Natural killer cell (primary cell): ENCODE measurements around the gene SLC16A10. TPM values are rescaled to one million over a fixed set of nuclear protein-coding genes. Genes with fewer than 3 reads are reported as not detected.
"Not testable (repeated sequence)": the region's sequence is repeated elsewhere in the genome, so short reads cannot be mapped to it uniquely, and the experiment has no call there.

Source experiments
- ATAC-seq, 3 donors: fragments of 150-1000 bp in 2 of 3; fragments of 200-7000 bp in 1 of 3; cut with Tn5 transposase; 1 replicate in 1 of 3; 2 replicates in 2 of 3; pipeline ENCODE4 v1.10.0; 2021; ENCODE audit warnings: mild to moderate bottlenecking in 2 of 3, moderate library complexity in 2 of 3
- DNase-seq, 2 donors: peaks; one replicate each; pipeline versions ENCODE4 v3.0.0 to v3.0.0-alpha.2; 2013 to 2021; ENCODE audit warnings: mixed read lengths in 1 of 2
- H3K27ac ChIP-seq: one replicate; pipeline ENCODE4 v1.5.1; 2013; ENCODE audit warnings: mild to moderate bottlenecking, low read length
- H3K27me3 ChIP-seq: one replicate; pipeline ENCODE4 v1.6.1; 2013; ENCODE audit warnings: low read length; ENCODE audit not compliant: control insufficient read depth, insufficient read depth
- H3K36me3 ChIP-seq: one replicate; pipeline ENCODE4 v1.6.1; 2013; ENCODE audit warnings: low read length; ENCODE audit not compliant: control insufficient read depth, insufficient read depth
- H3K4me1 ChIP-seq: one replicate; pipeline ENCODE4 v1.6.1; 2013; ENCODE audit warnings: low read length; ENCODE audit not compliant: control insufficient read depth, insufficient read depth
- H3K4me3 ChIP-seq: one replicate; pipeline ENCODE4 v1.5.1; 2013; ENCODE audit warnings: low read length
- H3K9me3 ChIP-seq: one replicate; pipeline ENCODE4 v1.6.1; 2013; ENCODE audit warnings: low read length; ENCODE audit not compliant: control insufficient read depth, insufficient read depth
- H3K27ac Mint-ChIP-seq, 2 donors: one replicate each; pipeline ENCODE4 v1.8.0; 2022; ENCODE audit warnings: mild to moderate bottlenecking in 2 of 2, mixed read lengths in 2 of 2, moderate library complexity in 1 of 2
- H3K27me3 Mint-ChIP-seq, 2 donors: one replicate each; pipeline ENCODE4 v1.8.0; 2022; ENCODE audit warnings: low read depth in 2 of 2, mixed read lengths in 2 of 2
- H3K36me3 Mint-ChIP-seq: one replicate; pipeline ENCODE4 v1.8.0; 2022; ENCODE audit warnings: mixed read lengths
- H3K4me1 Mint-ChIP-seq, 2 donors: one replicate each; pipeline ENCODE4 v1.8.0; 2022; ENCODE audit warnings: mixed read lengths in 2 of 2
- H3K4me3 Mint-ChIP-seq: one replicate; pipeline ENCODE4 v1.8.0; 2022; ENCODE audit warnings: mild to moderate bottlenecking, moderate library complexity, mixed read lengths
- H3K9me3 Mint-ChIP-seq, 2 donors: one replicate each; pipeline ENCODE4 v1.8.0; 2022; ENCODE audit warnings: mixed read lengths in 2 of 2
- WGBS: methylation state at CpG from one replicate; pipeline ENCODE4 v1.1.7; 2013; ENCODE audit warnings: missing lambda C conversion rate; ENCODE audit not compliant: insufficient coverage; 5-methylcytosine and 5-hydroxymethylcytosine counted together
- intact Hi-C: fragments of 100-400 bp; cut with micrococcal nuclease; formaldehyde crosslinking; loops from one replicate; pipeline ENCODE4 v1.14.2; 2022
- total RNA-seq, 4 donors: library from RNA; stranded (reverse); fragments of 120-200 nt in 1 of 4; gene quantifications; one replicate each; pipeline versions ENCODE4 v1.2.3 to v1.2.4, GENCODE V29; 2013 to 2022
- TF ChIP-seq, protein P1 (sequence below): fragments of 200-600 bp; IDR thresholded peaks from one replicate; pipeline ENCODE4 v1.8.0; 2022; ENCODE audit warnings: antibody characterized with exemption

Gene SLC16A10
- total RNA-seq, 3 donors from 2014 or later (not counting 1 experiment from before 2014, with no cell fraction given) = 0.05 to 0.53 (median 0.18) TPM

DNA sequence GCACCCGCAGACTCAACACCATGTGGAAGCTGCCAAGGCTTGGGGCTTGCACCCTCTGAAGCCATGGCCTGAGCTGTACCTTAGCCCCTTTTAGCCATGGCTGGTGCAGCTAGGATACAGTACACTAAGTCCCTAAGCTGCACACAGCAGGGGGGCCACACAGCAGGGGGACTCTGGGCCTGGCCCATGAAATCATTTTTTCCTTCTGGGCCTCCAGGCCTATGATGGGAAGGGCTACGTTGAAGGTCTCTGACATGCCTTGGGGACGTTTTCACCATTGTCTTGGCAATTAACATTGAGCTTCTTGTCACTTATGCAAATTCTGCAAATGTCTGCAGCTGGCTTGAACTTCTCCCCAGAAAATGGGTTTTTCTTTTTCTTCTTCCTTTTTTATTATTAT lies 103.3 kb downstream of the SLC16A10 start:
- ATAC-seq (no peak), DNase-seq (no peak)
- Histone ChIP-seq H3K9me3 (no peaks in the 10 kb centered on the region), H3K4me1 (no peaks in the 10 kb centered on the region), H3K27ac (no peak overlapping the region), H3K27me3 (no peaks in the 10 kb centered on the region), H3K4me3 (no peak overlapping the region), H3K36me3 (no peaks in the 10 kb centered on the region)
- Mint-ChIP-seq H3K9me3 (peaks cover 0 to 2% of the 10 kb centered on the region in 2 donors), H3K4me3 (no peak overlapping the region), H3K4me1 (no peaks in the 10 kb centered on the region), H3K27ac (no peak overlapping the region), H3K36me3 (no peaks in the 10 kb centered on the region), H3K27me3 (no peaks in the 10 kb centered on the region)
- intact Hi-C loops = no loop called here
- TF ChIP-seq, protein P1, sequence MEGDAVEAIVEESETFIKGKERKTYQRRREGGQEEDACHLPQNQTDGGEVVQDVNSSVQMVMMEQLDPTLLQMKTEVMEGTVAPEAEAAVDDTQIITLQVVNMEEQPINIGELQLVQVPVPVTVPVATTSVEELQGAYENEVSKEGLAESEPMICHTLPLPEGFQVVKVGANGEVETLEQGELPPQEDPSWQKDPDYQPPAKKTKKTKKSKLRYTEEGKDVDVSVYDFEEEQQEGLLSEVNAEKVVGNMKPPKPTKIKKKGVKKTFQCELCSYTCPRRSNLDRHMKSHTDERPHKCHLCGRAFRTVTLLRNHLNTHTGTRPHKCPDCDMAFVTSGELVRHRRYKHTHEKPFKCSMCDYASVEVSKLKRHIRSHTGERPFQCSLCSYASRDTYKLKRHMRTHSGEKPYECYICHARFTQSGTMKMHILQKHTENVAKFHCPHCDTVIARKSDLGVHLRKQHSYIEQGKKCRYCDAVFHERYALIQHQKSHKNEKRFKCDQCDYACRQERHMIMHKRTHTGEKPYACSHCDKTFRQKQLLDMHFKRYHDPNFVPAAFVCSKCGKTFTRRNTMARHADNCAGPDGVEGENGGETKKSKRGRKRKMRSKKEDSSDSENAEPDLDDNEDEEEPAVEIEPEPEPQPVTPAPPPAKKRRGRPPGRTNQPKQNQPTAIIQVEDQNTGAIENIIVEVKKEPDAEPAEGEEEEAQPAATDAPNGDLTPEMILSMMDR = no peak
- WGBS = 100% methylated on average over 3 of the region's 3 CpGs

DNA sequence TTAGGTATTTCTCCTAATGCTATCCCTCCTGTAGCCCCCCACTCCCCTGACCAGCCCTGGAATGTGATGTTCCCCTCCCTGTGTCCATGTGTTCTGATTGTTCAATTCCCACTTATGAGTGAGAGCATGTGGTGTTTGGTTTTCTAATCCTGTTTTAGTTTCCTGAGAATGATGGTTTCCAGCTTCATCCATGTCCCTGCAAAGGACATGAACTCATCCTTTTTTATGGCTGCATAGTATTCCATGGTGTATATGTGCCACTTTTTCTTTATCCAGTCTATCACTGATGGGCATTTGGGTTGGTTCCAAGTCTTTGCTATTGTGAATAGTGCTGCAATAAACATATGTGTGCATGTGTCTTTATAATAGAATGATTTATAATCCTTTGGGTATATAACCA lies 103.8 kb downstream of the SLC16A10 start:
- H3K27ac ChIP-seq, H3K27me3 Mint-ChIP-seq, H3K36me3 ChIP-seq, ATAC-seq, H3K4me3 ChIP-seq, H3K4me1 ChIP-seq, H3K4me3 Mint-ChIP-seq, intact Hi-C loops, H3K27me3 ChIP-seq, H3K27ac Mint-ChIP-seq, DNase-seq, H3K9me3 Mint-ChIP-seq, H3K36me3 Mint-ChIP-seq, H3K9me3 ChIP-seq, H3K4me1 Mint-ChIP-seq: not testable (repeated sequence)

DNA sequence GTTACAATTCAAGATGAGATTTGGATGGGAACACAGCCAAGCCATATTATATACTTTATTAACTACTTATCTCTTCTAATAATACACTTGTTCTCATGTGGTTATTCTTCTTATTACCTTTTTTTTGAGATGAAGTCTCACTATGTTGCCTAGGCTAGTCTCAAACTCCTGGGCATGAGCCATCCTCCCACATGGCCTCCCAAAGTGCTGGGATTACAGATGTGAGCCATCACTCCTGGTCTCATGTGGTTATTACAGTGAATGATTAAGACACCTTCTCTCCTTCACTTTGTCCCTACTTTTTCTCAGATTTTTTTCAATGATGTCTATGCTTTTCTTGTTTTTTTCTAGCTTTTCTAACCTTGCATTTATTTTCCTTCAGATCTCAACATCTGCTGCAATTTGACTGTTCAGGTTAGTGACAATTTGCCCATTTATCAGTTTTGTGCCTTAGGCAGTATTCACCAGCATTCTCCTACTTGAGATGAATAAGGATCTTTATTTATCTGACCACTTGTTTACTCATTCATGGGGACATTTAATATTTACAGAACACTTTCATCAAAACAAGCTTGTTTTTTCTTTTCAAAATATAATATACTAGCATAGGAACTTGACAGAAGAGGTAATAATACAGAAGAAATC lies 105.7 kb downstream of the SLC16A10 start:
- H3K4me1 ChIP-seq = no peaks in the 10 kb centered on the region
- H3K27me3 ChIP-seq = no peaks in the 10 kb centered on the region
- no peak overlapping the region for H3K27ac ChIP-seq
- no peaks in the 10 kb centered on the region for H3K9me3 ChIP-seq
- H3K36me3 Mint-ChIP-seq = no peaks in the 10 kb centered on the region
- H3K27ac Mint-ChIP-seq = no peak overlapping the region
- H3K4me3 Mint-ChIP-seq = no peak overlapping the region
- intact Hi-C loops = no loop called here
- H3K9me3 Mint-ChIP-seq = peaks cover 0 to 2% of the 10 kb centered on the region in 2 donors
- ATAC-seq (no peak), DNase-seq (no peak)
- no peaks in the 10 kb centered on the region for H3K36me3 ChIP-seq
- no peaks in the 10 kb centered on the region for H3K4me1 Mint-ChIP-seq
- TF ChIP-seq, protein P1 = no peak
- no peak overlapping the region for H3K4me3 ChIP-seq
- H3K27me3 Mint-ChIP-seq = no peaks in the 10 kb centered on the region

DNA sequence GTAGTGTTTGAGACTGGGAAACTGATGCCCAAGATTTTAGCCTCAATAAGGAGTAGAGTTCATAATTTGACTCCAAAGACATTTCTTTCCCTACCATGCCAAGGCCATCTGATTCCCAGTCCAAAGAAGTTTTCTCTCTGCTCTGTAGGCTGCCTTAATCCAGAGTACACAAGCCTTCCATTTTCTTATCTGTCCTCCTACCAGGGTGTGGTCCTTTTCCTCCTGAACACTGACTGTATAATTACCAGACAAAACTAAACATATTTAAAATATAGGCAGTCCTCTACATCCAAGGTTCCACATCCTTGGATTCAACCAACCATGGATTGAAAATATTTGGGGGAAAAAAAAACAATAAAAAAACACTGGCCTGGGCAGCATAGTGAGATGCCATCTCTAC lies 108.4 kb downstream of the SLC16A10 start:
- intact Hi-C loops = no loop called here
- H3K4me1 ChIP-seq = no peaks in the 10 kb centered on the region
- no peak overlapping the region for H3K27ac Mint-ChIP-seq
- no peak for DNase-seq
- TF ChIP-seq, protein P1 = no peak
- no peaks in the 10 kb centered on the region for H3K4me1 Mint-ChIP-seq
- H3K27me3 Mint-ChIP-seq = no peaks in the 10 kb centered on the region
- ATAC-seq = no peak
- H3K27me3 ChIP-seq = no peaks in the 10 kb centered on the region
- peaks cover 0 to 2% of the 10 kb centered on the region in 2 donors for H3K9me3 Mint-ChIP-seq
- H3K4me3 Mint-ChIP-seq = no peak overlapping the region
- H3K27ac ChIP-seq = no peak overlapping the region
- no peaks in the 10 kb centered on the region for H3K36me3 ChIP-seq
- no peak overlapping the region for H3K4me3 ChIP-seq
- no peaks in the 10 kb centered on the region for H3K9me3 ChIP-seq
- no peaks in the 10 kb centered on the region for H3K36me3 Mint-ChIP-seq
